HG03060 (cell line): ENCODE data around the gene PROS1.
A peak's percentile ranks its signal among the peaks of the same experiment; 100 is the strongest.
"Not testable (repeated sequence)": the region's sequence is repeated elsewhere in the genome, so short reads cannot be mapped to it uniquely, and the experiment has no call there.

ENCODE experiments used
- ATAC-seq: cut with Tn5 transposase; IDR thresholded peaks from one replicate; pipeline ENCODE4 v1.9.1; 2021; ENCODE audit warnings: low read depth, moderate number of reproducible peaks; ENCODE audit not compliant: unreplicated experiment

The PROS1 gene

GRCh38 chr3:93979850-93980676, 6.4 kb upstream of the PROS1 start, which contains the start of gene ARL13B:
Gene ARL13B, plus strand, starts transcription at chr3:93980155. Its CDS starts 269 bp downstream, at chr3:93980424.
- ATAC-seq, result peak; percentile 100

- no peak for ATAC-seq
These were observed 3.7 kb downstream of the PROS1 start for GRCh38 chr3:93969997-93970396.

- ATAC-seq, result no peak
These were observed 4.3 kb downstream of the PROS1 start for GRCh38 chr3:93969443-93969842.

GRCh38 chr3:93965106-93965505, 8.6 kb downstream of the PROS1 start:
- not testable (repeated sequence) for ATAC-seq

GRCh38 chr3:93962798-93963197, 10.9 kb downstream of the PROS1 start:
- no peak for ATAC-seq

GRCh38 chr3:93961489-93961888, 12.2 kb downstream of the PROS1 start:
- no peak for ATAC-seq

GRCh38 chr3:93961026-93961425, 12.7 kb downstream of the PROS1 start:
- ATAC-seq, result no peak

- ATAC-seq, result not testable (repeated sequence)
These were observed 23.7 kb downstream of the PROS1 start for GRCh38 chr3:93949958-93950357.

GRCh38 chr3:93937485-93937884, 36.2 kb downstream of the PROS1 start:
- not testable (repeated sequence) for ATAC-seq

GRCh38 chr3:93936549-93936948, 37.1 kb downstream of the PROS1 start:
- no peak for ATAC-seq

- ATAC-seq, result no peak
These were observed 39.2 kb downstream of the PROS1 start for GRCh38 chr3:93934366-93935046.

- no peak for ATAC-seq
These were observed 42.0 kb downstream of the PROS1 start for GRCh38 chr3:93931597-93932229.

GRCh38 chr3:93930041-93930440, 43.7 kb downstream of the PROS1 start:
- ATAC-seq, result no peak

GRCh38 chr3:93926789-93927188, 46.9 kb downstream of the PROS1 start:
- ATAC-seq, result no peak

GRCh38 chr3:93924491-93924890, 49.2 kb downstream of the PROS1 start:
- no peak for ATAC-seq

- no peak for ATAC-seq
These were observed 50.7 kb downstream of the PROS1 start for GRCh38 chr3:93923006-93923405.

GRCh38 chr3:93917546-93918029, 56.1 kb downstream of the PROS1 start:
- ATAC-seq, result not testable (repeated sequence)

GRCh38 chr3:93913623-93914022, 60.1 kb downstream of the PROS1 start:
- ATAC-seq, result not testable (repeated sequence)

GRCh38 chr3:93911206-93911605, 62.5 kb downstream of the PROS1 start:
- no peak for ATAC-seq

- no peak for ATAC-seq
These were observed 63.6 kb downstream of the PROS1 start for GRCh38 chr3:93910097-93910496.

GRCh38 chr3:93907132-93907531, 66.6 kb downstream of the PROS1 start:
- no peak for ATAC-seq
